Ishikawa (cell line): ENCODE data around the gene AVL9.

Experiments
- CEBPB ChIP-seq: IDR thresholded peaks from 2 replicates; pipeline ENCODE4 v1.6.1; 2012
- CREB1 ChIP-seq: IDR thresholded peaks from 2 replicates; pipeline ENCODE4 v1.6.1; 2012; ENCODE audit warnings: low read depth
- EGR1 ChIP-seq: IDR thresholded peaks from 2 replicates; pipeline ENCODE4 v1.6.1; 2012
- EP300 ChIP-seq: IDR thresholded peaks from 2 replicates; pipeline ENCODE4 v1.6.1; 2012; ENCODE audit warnings: borderline replicate concordance
- FOXM1 ChIP-seq: IDR thresholded peaks from 2 replicates; pipeline ENCODE4 v1.6.1; 2012; ENCODE audit warnings: low read depth, borderline replicate concordance
- MAX ChIP-seq: IDR thresholded peaks from 2 replicates; pipeline ENCODE4 v1.6.1; 2012
- NFIC ChIP-seq: IDR thresholded peaks from 2 replicates; pipeline ENCODE4 v1.6.1; 2012
- RAD21 ChIP-seq: IDR thresholded peaks from 2 replicates; pipeline ENCODE4 v1.6.1; 2012; ENCODE audit warnings: low read depth
- REST ChIP-seq: IDR thresholded peaks from 2 replicates; pipeline ENCODE4 v1.6.1; 2012; ENCODE audit warnings: low read depth, mild to moderate bottlenecking
- TAF1 ChIP-seq: IDR thresholded peaks from 2 replicates; pipeline ENCODE4 v1.6.1; 2012; ENCODE audit warnings: low read depth, mild to moderate bottlenecking
- TCF12 ChIP-seq: IDR thresholded peaks from 2 replicates; pipeline ENCODE4 v1.6.1; 2012; ENCODE audit warnings: low read depth
- TEAD4 ChIP-seq: IDR thresholded peaks from 2 replicates; pipeline ENCODE4 v1.6.1; 2012
- USF1 ChIP-seq: IDR thresholded peaks from 2 replicates; pipeline ENCODE4 v1.6.1; 2012
- YY1 ChIP-seq: IDR thresholded peaks from 2 replicates; pipeline ENCODE4 v1.6.1; 2012; ENCODE audit warnings: low read depth
- ZBTB7A ChIP-seq: IDR thresholded peaks from 2 replicates; pipeline ENCODE4 v1.6.1; 2012; ENCODE audit warnings: low read depth

Gene AVL9

GRCh38 chr7:32513210-32513609 is 17.9 kb downstream of the AVL9 start:
- no peak for TF ChIP-seq TEAD4
- no peak for TF ChIP-seq ZBTB7A
- TF ChIP-seq REST = no peak
- no peak for TF ChIP-seq USF1
- TF ChIP-seq EGR1 = no peak
- no peak for TF ChIP-seq TAF1
- no peak for TF ChIP-seq CEBPB
- TF ChIP-seq EP300 = no peak
- no peak for TF ChIP-seq YY1
- no peak for TF ChIP-seq MAX
- no peak for TF ChIP-seq NFIC
- no peak for TF ChIP-seq CREB1
- no peak for TF ChIP-seq RAD21

- no peak for TF ChIP-seq EP300
- no peak for TF ChIP-seq FOXM1
- TF ChIP-seq TAF1 = no peak
- no peak for TF ChIP-seq NFIC
- TF ChIP-seq ZBTB7A = no peak
- no peak for TF ChIP-seq TEAD4
- TF ChIP-seq REST = no peak
- TF ChIP-seq RAD21 = no peak
These were observed 20.7 kb downstream of the AVL9 start for GRCh38 chr7:32515890-32516550.

GRCh38 chr7:32516551-32517100 is 21.3 kb downstream of the AVL9 start:
- TF ChIP-seq ZBTB7A = no peak
- TF ChIP-seq REST = no peak
- TF ChIP-seq FOXM1 = no peak
- no peak for TF ChIP-seq TCF12
- no peak for TF ChIP-seq EP300
- no peak for TF ChIP-seq MAX
- TF ChIP-seq USF1 = no peak
- TF ChIP-seq CEBPB = no peak
- TF ChIP-seq TEAD4 = no peak
- TF ChIP-seq YY1 = no peak
- TF ChIP-seq NFIC = no peak
- TF ChIP-seq RAD21 = no peak

GRCh38 chr7:32518534-32519140 is 23.3 kb downstream of the AVL9 start:
- TF ChIP-seq TAF1 = no peak
- no peak for TF ChIP-seq MAX
- TF ChIP-seq ZBTB7A = no peak
- no peak for TF ChIP-seq TEAD4
- no peak for TF ChIP-seq REST
- TF ChIP-seq RAD21 = no peak
- no peak for TF ChIP-seq EGR1
- TF ChIP-seq CEBPB = no peak
- TF ChIP-seq YY1 = no peak
- no peak for TF ChIP-seq FOXM1
- TF ChIP-seq TCF12 = no peak
- no peak for TF ChIP-seq USF1
- TF ChIP-seq EP300 = no peak
- no peak for TF ChIP-seq CREB1
- TF ChIP-seq NFIC = no peak
